Body of pancreas (tissue), 4 donors: ENCODE measurements around the gene PPP1R17. TPM values are rescaled to one million over a fixed set of nuclear protein-coding genes. Genes with fewer than 3 reads are reported as not detected.

ENCODE experiments used
- ATAC-seq: fragments of 150-250 bp; one replicate; pipeline ENCODE4 v1.9.1; 2016
- DNase-seq, 4 donors: peaks; one replicate each; pipeline ENCODE4 v3.0.0-alpha.2; 2019
- H3K27ac ChIP-seq, 4 donors: fragments of 200-600 bp; sonication (generic); 1 replicate in 3 of 4; 2 replicates in 1 of 4; pipeline versions ENCODE4 v1.5.1 to v1.6.1; 2016 to 2019; ENCODE audit warnings: mild to moderate bottlenecking in 1 of 4, mixed read lengths in 1 of 4, moderate library complexity in 1 of 4
- H3K27me3 ChIP-seq, 2 donors: fragments of 200-600 bp; sonication (generic); one replicate each; pipeline ENCODE4 v1.6.0; 2016; ENCODE audit warnings: mild to moderate bottlenecking in 1 of 2
- H3K36me3 ChIP-seq, 2 donors: fragments of 200-600 bp; sonication (generic); replicated peaks in 1 of 2; 2 replicates each; pipeline ENCODE4 v1.5.1; 2016; ENCODE audit warnings: low read depth in 2 of 2; ENCODE audit not compliant: insufficient read depth in 1 of 2
- H3K4me1 ChIP-seq: fragments of 200-600 bp; sonication (generic); one replicate; pipeline ENCODE4 v1.6.0; 2016
- H3K4me3 ChIP-seq, 2 donors: fragments of 200-600 bp; sonication (generic); 1 replicate in 1 of 2; 2 replicates in 1 of 2; pipeline ENCODE4 v1.5.1; 2016 to 2019
- H3K9me3 ChIP-seq, 3 donors: fragments of 200-600 bp; sonication (generic); 1 replicate in 2 of 3; 2 replicates in 1 of 3; pipeline ENCODE4 v1.5.1; 2016
- CTCF ChIP-seq, 7 experiments: fragments of 450-650 bp in 4 of 7; fragments of 200-600 bp in 3 of 7; sonication (generic) in 3 of 7; IDR thresholded peaks; one replicate each; pipeline ENCODE4 v1.5.1; 2016 to 2019; ENCODE audit warnings: antibody characterized with exemption in 7 of 7
- POLR2A ChIP-seq, 3 donors: fragments of 450-650 bp; IDR thresholded peaks; one replicate each; pipeline ENCODE4 v1.6.1; 2016; ENCODE audit warnings: antibody characterized with exemption in 3 of 3, mild to moderate bottlenecking in 2 of 3
- WGBS, 2 donors: methylation state at CpG; one replicate each; pipeline ENCODE4 v1.1.5; 2017; 5-methylcytosine and 5-hydroxymethylcytosine counted together
- intact Hi-C: fragments of 100-400 bp; cut with DNase I; formaldehyde crosslinking; loops from one replicate; pipeline ENCODE4 v1.15.1; 2023
- total RNA-seq, 2 donors: library from RNA; depleted of rRNA; stranded (reverse); fragments of >200 nt; gene quantifications; one replicate each; pipeline ENCODE4 v1.1.0, GENCODE V29; 2016

PPP1R17 gene
- total RNA-seq, 2 donors from 2014 or later: not detected

GRCh38 chr7:31683445-31684225 lies 3.4 kb upstream of the PPP1R17 start:
- Histone ChIP-seq H3K4me1 (no peaks in the 10 kb centered on the region), H3K9me3 (no peaks in the 10 kb centered on the region), H3K4me3 (no peak overlapping the region), H3K36me3 (no peaks in the 10 kb centered on the region), H3K27ac (no peak overlapping the region), H3K27me3 (no peaks in the 10 kb centered on the region)
- TF ChIP-seq CTCF (IDR thresholded peaks at IDR 0.05) (no peak), POLR2A (IDR thresholded peaks at IDR 0.05) (no peak)
- WGBS, 2 donors: 48 to 52% methylated on average over 5 of the region's 5 CpGs
- no peak for DNase-seq
- intact Hi-C loops: no loop called here
- no peak for ATAC-seq

GRCh38 chr7:31688372-31688771 lies 1.4 kb downstream of the PPP1R17 start:
- no peak overlapping the region for H3K27ac ChIP-seq
- no peak overlapping the region for H3K4me3 ChIP-seq
- intact Hi-C loops: no loop called here
- no peaks in the 10 kb centered on the region for H3K27me3 ChIP-seq
- H3K36me3 ChIP-seq: no peaks in the 10 kb centered on the region
- no peaks in the 10 kb centered on the region for H3K9me3 ChIP-seq
- H3K4me1 ChIP-seq: no peaks in the 10 kb centered on the region
- TF ChIP-seq CTCF (IDR thresholded peaks at IDR 0.05) (no peak), POLR2A (IDR thresholded peaks at IDR 0.05) (no peak)
- 66 to 81% methylated on average over 3 of the region's 3 CpGs for WGBS, 2 donors
- no peak for DNase-seq
- ATAC-seq: no peak

- ATAC-seq (no peak), DNase-seq (no peak)
- no peak overlapping the region for H3K4me3 ChIP-seq
- H3K9me3 ChIP-seq: no peaks in the 10 kb centered on the region
- no peak overlapping the region for H3K27ac ChIP-seq
- intact Hi-C loops: no loop called here
- WGBS, 2 donors: 37 to 47% methylated on average over 2 of the region's 2 CpGs
- no peak for TF ChIP-seq CTCF (IDR thresholded peaks at IDR 0.05)
- TF ChIP-seq POLR2A (IDR thresholded peaks at IDR 0.05): no peak
- H3K36me3 ChIP-seq: no peaks in the 10 kb centered on the region
- no peaks in the 10 kb centered on the region for H3K4me1 ChIP-seq
- no peaks in the 10 kb centered on the region for H3K27me3 ChIP-seq
Observed at GRCh38 chr7:31688996-31689395, 2.0 kb downstream of the PPP1R17 start.

- DNase-seq (no peak), ATAC-seq (no peak)
- H3K9me3 ChIP-seq: no peaks in the 10 kb centered on the region
- no peaks in the 10 kb centered on the region for H3K4me1 ChIP-seq
- no peaks in the 10 kb centered on the region for H3K36me3 ChIP-seq
- WGBS, 2 donors: 29 to 35% methylated on average over 2 of the region's 2 CpGs
- TF ChIP-seq CTCF (IDR thresholded peaks at IDR 0.05) (no peak), POLR2A (IDR thresholded peaks at IDR 0.05) (no peak)
- no peak overlapping the region for H3K4me3 ChIP-seq
- no peak overlapping the region for H3K27ac ChIP-seq
- no peaks in the 10 kb centered on the region for H3K27me3 ChIP-seq
- intact Hi-C loops: no loop called here
Observed at GRCh38 chr7:31690935-31691334, 3.9 kb downstream of the PPP1R17 start.

- H3K36me3 ChIP-seq: no peaks in the 10 kb centered on the region
- intact Hi-C loops: no loop called here
- no peaks in the 10 kb centered on the region for H3K9me3 ChIP-seq
- H3K27ac ChIP-seq: no peak overlapping the region
- H3K4me1 ChIP-seq: no peaks in the 10 kb centered on the region
- no peaks in the 10 kb centered on the region for H3K27me3 ChIP-seq
- no peak overlapping the region for H3K4me3 ChIP-seq
- no peak for DNase-seq
- 18 to 28% methylated on average over 5 of the region's 5 CpGs for WGBS, 2 donors
- ATAC-seq: no peak
- TF ChIP-seq POLR2A (IDR thresholded peaks at IDR 0.05): no peak
- no peak for TF ChIP-seq CTCF (IDR thresholded peaks at IDR 0.05)
Observed at GRCh38 chr7:31692451-31692850, 5.4 kb downstream of the PPP1R17 start.
